ENCODE measurements around the gene CDH4. TPM values are rescaled to one million over a fixed set of nuclear protein-coding genes. Genes with fewer than 3 reads are reported as not detected.

The CDH4 gene
- total and polyA plus RNA-seq, 2 of the 8 experiments (the other 6 are each of a cell fraction or from before 2014, with no cell fraction given) = 4.3 to 7.9 TPM

DNA sequence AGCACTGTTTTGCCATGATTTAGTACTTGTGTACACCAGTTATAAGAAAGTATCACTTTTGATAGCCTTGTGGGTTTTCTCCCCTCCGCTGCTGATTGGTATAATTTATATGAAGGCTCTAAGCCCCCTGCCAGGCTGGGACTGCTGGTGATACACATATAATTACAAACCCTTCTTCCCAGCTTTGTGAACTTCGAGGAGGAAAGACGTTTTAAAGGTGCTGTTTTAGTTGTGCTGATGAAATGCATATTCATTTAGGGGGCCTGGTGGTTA, 567.4 kb downstream of the CDH4 start:
- DNase-seq (ENCODE audit: low read depth in 1 of 2, low spot score in 2 of 2) (no peak), FAIRE-seq (no peak)
- Histone ChIP-seq H4K5ac (ENCODE audit: insufficient read length, low read depth, low read length) (no peak overlapping the region), H3K18ac (ENCODE audit: extremely low read depth, low read length) (no peak overlapping the region), H3K56ac (replicated peaks; ENCODE audit: insufficient read length, low read depth, low read length) (no peak overlapping the region), H3K4me2 (ENCODE audit: insufficient read depth in 1 of 2, low read depth in 2 of 2, low read length in 2 of 2) (no peak overlapping the region), H3K9me3 (ENCODE audit: insufficient read depth in 2 of 2, low read depth in 1 of 2, low read length in 1 of 2) (peaks cover 0 to 2% of the 10 kb centered on the region in 2 experiments; a peak in 1 of 4 replicates), H3K27me3 (replicated peaks in 1 of 4; ENCODE audit: control insufficient read depth in 3 of 4, extremely low read depth in 1 of 4, insufficient read depth in 3 of 4, low read length in 3 of 4) (0 out of 7 replicates have a peak, but pooled peaks cover 0 to 3% (median 0%) of the 10 kb centered on the region in 4 experiments), H2AK5ac (ENCODE audit: low read depth, low read length) (no peak overlapping the region), H4K20me1 (replicated peaks in 1 of 2; ENCODE audit: control insufficient read depth in 1 of 2, insufficient read depth in 2 of 2, low read length in 2 of 2) (no peaks in the 10 kb centered on the region), H2AFZ (ENCODE audit: low read length) (no peak overlapping the region), H3K9ac (replicated peaks in 1 of 4; ENCODE audit: extremely low read depth in 1 of 4, low read depth in 3 of 4, low read length in 3 of 4) (no peak overlapping the region), H3K4me3 (ENCODE audit: extremely low read depth in 1 of 4, insufficient read depth in 2 of 4, low read depth in 3 of 4, low read length in 4 of 4) (no peak overlapping the region), H3K23me2 (ENCODE audit: low read depth, low read length) (peaks cover 4% of the 10 kb centered on the region), H4K8ac (ENCODE audit: extremely low read depth, insufficient read depth, low read length) (no peak overlapping the region), H2BK5ac (ENCODE audit: low read depth, low read length) (no peak overlapping the region), H3K36me3 (ENCODE audit: control insufficient read depth in 2 of 4, insufficient read depth in 4 of 4, low read length in 3 of 4) (no peaks in the 10 kb centered on the region), H3K79me2 (ENCODE audit: control insufficient read depth in 1 of 2, insufficient read depth in 2 of 2, low read length in 2 of 2) (no peaks in the 10 kb centered on the region), H2BK20ac (ENCODE audit: low read length) (no peak overlapping the region), H3K23ac (ENCODE audit: insufficient read length) (no peak overlapping the region), H3K14ac (ENCODE audit: insufficient read length) (no peak overlapping the region), H3K4me1 (replicated peaks in 1 of 4; ENCODE audit: control insufficient read depth in 3 of 4, insufficient read depth in 4 of 4, low read length in 3 of 4) (peaks cover 0 to 3% (median 0%) of the 10 kb centered on the region in 4 experiments; a peak in 1 of 7 replicates), H3K4ac (replicated peaks; ENCODE audit: insufficient read length, low read depth, low read length) (no peak overlapping the region), H2BK120ac (replicated peaks; ENCODE audit: low read depth, low read length) (no peak overlapping the region), H4K91ac (replicated peaks; ENCODE audit: insufficient read length, low read length) (no peak overlapping the region), H2BK15ac (ENCODE audit: low read length) (no peak overlapping the region), H2BK12ac (ENCODE audit: low read depth, low read length) (no peak overlapping the region), H3K27ac (ENCODE audit: low read depth, low read length) (no peak overlapping the region), H3K79me1 (ENCODE audit: low read depth, low read length) (no peaks in the 10 kb centered on the region)
- TF ChIP-seq POLR2A (IDR thresholded peaks at IDR 0.05; ENCODE audit: control extremely low read depth in 1 of 2, low read depth in 2 of 2, low read length in 2 of 2) = no peak
- no peak for TF ChIP-seq CBX8 (IDR thresholded peaks at IDR 0.05; ENCODE audit: borderline replicate concordance, low read depth, low read length)
- no peak for TF ChIP-seq BACH1 (IDR thresholded peaks at IDR 0.05; ENCODE audit: low read length)
- CTCF ChIA-PET (ENCODE audit: partially characterized antibody) = no interaction called here
- WGBS, 2 experiments (ENCODE audit: extremely low coverage in 1 of 2, insufficient coverage in 1 of 2, insufficient read length in 1 of 2, insufficient replicate concordance in 2 of 2, low coverage in 1 of 2, low lambda C conversion rate in 2 of 2, missing lambda C conversion rate in 1 of 2) = 98% methylated on average over 3 of the region's 3 CpGs; no CpG with 5 or more reads in 1 of the 2 experiments
- POLR2A ChIA-PET (ENCODE audit: partially characterized antibody) = no interaction called here

Data from H1 (cell line).